Colonic mucosa (tissue), 4 donors: ENCODE data around the gene KRCC1. TPM values are rescaled to one million over a fixed set of nuclear protein-coding genes. Genes with fewer than 3 reads are reported as not detected.
"Not testable (repeated sequence)": the region's sequence is repeated elsewhere in the genome, so short reads cannot be mapped to it uniquely, and the experiment has no call there.

Experiments used
- DNase-seq: peaks from one replicate; pipeline ENCODE4 v3.0.0-alpha.2; 2020
- H3K27ac ChIP-seq: fragments of 200-600 bp; one replicate; pipeline ENCODE4 v1.8.0; 2021
- H3K27me3 ChIP-seq: fragments of 200-600 bp; one replicate; pipeline ENCODE4 v1.8.0; 2021
- H3K36me3 ChIP-seq: fragments of 200-600 bp; one replicate; pipeline ENCODE4 v1.8.0; 2021
- H3K4me1 ChIP-seq: fragments of 200-600 bp; one replicate; pipeline ENCODE4 v1.8.0; 2021; ENCODE audit warnings: mild to moderate bottlenecking
- H3K4me3 ChIP-seq: fragments of 200-600 bp; one replicate; pipeline ENCODE4 v1.8.0; 2021
- H3K9ac ChIP-seq, 2 donors: one replicate each; pipeline ENCODE4 v1.7.0; 2013; ENCODE audit warnings: control low read depth in 2 of 2, low read depth in 2 of 2, low read length in 2 of 2
- H3K9me3 ChIP-seq: fragments of 200-600 bp; one replicate; pipeline ENCODE4 v1.8.0; 2021
- CTCF ChIP-seq: fragments of 200-600 bp; IDR thresholded peaks from one replicate; pipeline ENCODE4 v1.8.0; 2022; ENCODE audit warnings: antibody characterized with exemption, mild to moderate bottlenecking
- intact Hi-C: fragments of 100-400 bp; cut with DNase I; formaldehyde crosslinking; loops from one replicate; pipeline ENCODE4 v1.14.1; 2022
- total RNA-seq, 2 donors: library from RNA; stranded (reverse); fragmentation: NEBNext Ultra II Directional in 1 of 2; extraction: Animal tissue kit (Norgen Biotek cat#: 25700) in 1 of 2; gene quantifications; one replicate each; pipeline ENCODE4 v1.2.1, GENCODE V29; 2021
- donor health status: healthy.
- donor health status: DM: no; HTN: no; CAD: no.
- donor health status: DM: no; HTN: no; CAD: no.

KRCC1 gene
- total RNA-seq, 2 donors from 2014 or later, result 45.6 to 75.8 TPM

- intact Hi-C loops, result no loop called here
- no peak for DNase-seq
- TF ChIP-seq CTCF, result no peak
These were observed 7.0 kb downstream of the KRCC1 start for GRCh38 chr2:88048541-88048940.

DNA sequence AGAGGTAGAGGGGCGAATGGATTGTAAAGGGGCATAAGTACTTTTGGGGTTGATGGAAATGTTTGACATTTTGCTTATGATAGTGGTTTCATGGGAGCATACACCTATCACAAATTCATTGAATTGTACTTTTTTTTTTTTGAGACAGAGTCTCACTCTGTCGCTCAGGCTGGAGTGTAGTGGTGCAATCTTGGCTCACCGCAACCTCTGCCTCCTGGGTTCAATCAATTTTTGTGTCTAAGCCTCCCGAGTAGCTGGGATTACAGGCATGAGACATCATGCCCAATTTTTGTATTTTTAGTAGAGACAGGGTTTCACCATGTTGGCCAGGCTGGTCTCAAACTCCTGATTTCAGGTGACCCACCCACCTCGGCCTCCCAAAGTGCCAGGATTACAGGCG is 10.0 kb downstream of the KRCC1 start:
- H3K4me3 ChIP-seq, H3K36me3 ChIP-seq, H3K9me3 ChIP-seq, H3K9ac ChIP-seq, intact Hi-C loops, DNase-seq, H3K4me1 ChIP-seq, H3K27ac ChIP-seq, H3K27me3 ChIP-seq: not testable (repeated sequence)

More at GRCh38 chr2:88048541-88048940, 7.0 kb downstream of the KRCC1 start:
- Histone ChIP-seq H3K27me3 (no peaks in the 10 kb centered on the region), H3K4me1 (no peaks in the 10 kb centered on the region), H3K36me3 (no peaks in the 10 kb centered on the region), H3K4me3 (no peak overlapping the region), H3K9me3 (no peaks in the 10 kb centered on the region), H3K9ac (no peak overlapping the region), H3K27ac (no peak overlapping the region)

DNA sequence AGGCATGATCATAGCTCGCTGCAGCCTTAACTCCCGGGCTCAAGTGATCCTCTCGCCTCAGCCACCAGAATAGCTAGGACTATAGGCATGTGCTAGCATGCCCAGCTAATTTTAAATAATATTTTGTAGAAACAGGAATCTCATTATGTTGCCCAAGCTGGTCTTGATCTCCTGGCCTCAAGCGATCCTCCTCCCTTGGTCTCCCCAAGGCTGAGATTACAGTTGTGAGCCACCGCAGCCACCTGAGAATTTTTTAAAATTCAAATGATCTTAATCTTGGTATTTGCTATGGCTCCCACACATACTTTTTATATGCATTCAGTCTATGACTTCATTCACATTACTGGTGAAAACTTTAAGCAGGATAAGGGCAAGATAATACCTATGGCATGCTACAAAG is 13.1 kb downstream of the KRCC1 start:
- Histone ChIP-seq H3K9ac (no peak overlapping the region), H3K4me3 (no peak overlapping the region), H3K4me1 (no peaks in the 10 kb centered on the region), H3K27me3 (no peaks in the 10 kb centered on the region), H3K9me3 (no peaks in the 10 kb centered on the region), H3K27ac (no peak overlapping the region), H3K36me3 (no peaks in the 10 kb centered on the region)
- no peak for TF ChIP-seq CTCF
- no peak for DNase-seq
- intact Hi-C loops, result no loop called here

DNA sequence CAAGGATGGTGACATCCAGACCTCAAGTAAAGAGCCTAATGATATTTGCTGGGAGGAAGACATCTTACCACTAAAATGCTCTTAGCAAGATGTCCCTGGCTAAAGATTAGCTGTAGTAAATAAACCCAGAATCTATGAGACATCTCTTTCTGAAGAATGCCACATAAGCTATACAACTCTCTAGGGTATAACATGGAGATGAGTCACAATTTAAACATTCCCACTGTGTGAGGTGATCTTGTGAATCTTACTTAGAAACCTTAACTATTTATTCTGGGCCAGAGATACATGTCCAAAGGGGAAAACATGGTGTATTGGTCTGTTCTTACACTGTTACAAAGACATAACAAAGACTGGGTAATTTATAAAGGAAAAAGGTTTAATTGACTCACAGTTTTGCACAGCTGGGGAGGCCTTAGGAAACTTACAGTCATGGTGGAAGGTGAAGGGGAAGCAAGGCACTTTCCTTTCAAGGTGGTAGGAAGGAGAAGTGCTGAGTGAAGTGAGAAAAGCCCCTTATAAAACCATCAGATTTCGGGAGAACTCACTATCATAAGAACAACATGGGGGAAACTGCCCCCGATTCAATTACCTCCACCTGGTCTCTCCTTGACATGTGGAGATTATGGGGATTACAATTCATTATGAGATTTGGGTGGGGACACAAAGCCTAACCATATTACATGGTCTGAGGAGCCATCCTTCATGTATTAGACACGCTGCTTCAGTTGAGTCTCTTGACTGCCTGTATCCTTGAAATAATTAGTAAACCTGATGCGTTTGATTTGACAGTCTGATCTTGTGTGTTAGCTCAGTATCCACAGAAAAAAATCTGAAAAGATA is 17.1 kb downstream of the KRCC1 start:
- H3K4me3 ChIP-seq, result no peak overlapping the region
- DNase-seq, result no peak
- no peaks in the 10 kb centered on the region for H3K9me3 ChIP-seq
- H3K4me1 ChIP-seq, result no peaks in the 10 kb centered on the region
- no peak overlapping the region for H3K9ac ChIP-seq
- H3K27me3 ChIP-seq, result no peaks in the 10 kb centered on the region
- H3K27ac ChIP-seq, result no peak overlapping the region
- intact Hi-C loops, result no loop called here
- peaks cover 4% of the 10 kb centered on the region for H3K36me3 ChIP-seq
- TF ChIP-seq CTCF, result no peak

DNA sequence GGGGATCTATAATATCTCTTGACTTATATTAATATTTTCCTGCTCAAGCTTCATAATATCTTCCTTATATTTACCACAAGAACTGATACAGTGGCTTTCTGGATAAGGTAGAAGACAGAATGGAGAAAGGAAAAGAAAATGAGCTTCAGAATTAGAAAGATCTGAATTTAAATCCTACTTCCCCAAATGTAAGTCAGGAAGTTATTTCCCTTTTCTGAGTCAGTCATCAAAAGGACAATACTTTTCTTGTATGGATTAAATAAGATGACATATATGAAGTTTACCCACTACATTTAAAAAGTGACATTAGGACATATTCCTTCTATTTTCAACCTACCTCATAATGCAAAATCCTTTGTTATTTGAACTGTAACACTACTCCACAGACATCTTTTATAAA is 19.0 kb downstream of the KRCC1 start:
- no peak for DNase-seq
- no peak overlapping the region for H3K9ac ChIP-seq
- no peak overlapping the region for H3K4me3 ChIP-seq
- intact Hi-C loops, result no loop called here
- H3K36me3 ChIP-seq, result peaks cover 4% of the 10 kb centered on the region
- H3K4me1 ChIP-seq, result no peaks in the 10 kb centered on the region
- no peaks in the 10 kb centered on the region for H3K27me3 ChIP-seq
- no peak for TF ChIP-seq CTCF
- no peaks in the 10 kb centered on the region for H3K9me3 ChIP-seq
- no peak overlapping the region for H3K27ac ChIP-seq

DNA sequence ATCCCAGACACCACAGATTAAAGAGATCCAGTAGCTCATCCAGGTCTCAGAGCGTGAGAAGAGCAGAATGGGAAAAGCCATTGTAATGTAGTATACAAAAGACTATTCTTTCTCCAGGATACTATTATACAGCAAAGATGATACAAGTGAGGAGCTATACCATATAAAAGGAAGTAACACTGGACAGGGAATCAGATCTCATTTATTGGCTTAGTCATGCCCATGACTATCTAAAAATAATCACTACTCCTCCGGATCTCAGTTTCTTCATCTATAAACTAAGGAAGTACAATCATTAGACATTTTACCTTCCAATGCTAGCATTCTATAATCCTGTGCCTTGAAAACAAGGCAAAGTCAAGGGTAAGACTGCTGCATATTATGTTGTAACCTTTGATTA is 19.4 kb downstream of the KRCC1 start:
- DNase-seq, result no peak
- H3K36me3 ChIP-seq, result peaks cover 4% of the 10 kb centered on the region

More for the DNA sequence above, 19.4 kb downstream of the KRCC1 start:
- no peaks in the 10 kb centered on the region for H3K4me1 ChIP-seq
- no peaks in the 10 kb centered on the region for H3K27me3 ChIP-seq
- H3K4me3 ChIP-seq, result no peak overlapping the region
- H3K9ac ChIP-seq, result no peak overlapping the region
- H3K27ac ChIP-seq, result no peak overlapping the region
- no peaks in the 10 kb centered on the region for H3K9me3 ChIP-seq
- intact Hi-C loops, result no loop called here
- TF ChIP-seq CTCF, result no peak
